Lower leg skin (tissue), 4 donors: ENCODE measurements around the gene OR6C70. TPM values are rescaled to one million over a fixed set of nuclear protein-coding genes. Genes with fewer than 3 reads are reported as not detected.
"Not testable (repeated sequence)": the region's sequence is repeated elsewhere in the genome, so short reads cannot be mapped to it uniquely, and the experiment has no call there.

Experiments
- DNase-seq, 2 donors: peaks; one replicate each; pipeline ENCODE4 v3.0.0-alpha.2; 2019; ENCODE audit warnings: low spot score in 2 of 2
- H3K4me3 ChIP-seq: fragments of 200-600 bp; sonication (generic); 2 replicates; pipeline ENCODE4 v1.5.1; 2017; ENCODE audit warnings: mild to moderate bottlenecking, low read depth; ENCODE audit not compliant: poor library complexity, severe bottlenecking
- POLR2A ChIP-seq, 2 donors: fragments of 450-650 bp; IDR thresholded peaks; one replicate each; pipeline ENCODE4 v1.6.1; 2016 to 2017; ENCODE audit warnings: antibody characterized with exemption in 2 of 2, mild to moderate bottlenecking in 1 of 2, moderate library complexity in 1 of 2
- WGBS, 2 donors: methylation state at CpG; one replicate each; pipeline ENCODE4 v1.1.5; 2018; 5-methylcytosine and 5-hydroxymethylcytosine counted together
- intact Hi-C: fragments of 100-400 bp; cut with DNase I; formaldehyde crosslinking; loops from one replicate; pipeline ENCODE4 v1.15.0; 2023; ENCODE audit warnings: low total_unique reads
- total RNA-seq, 4 donors: library from RNA; depleted of rRNA; stranded (reverse); fragments of >200 nt; gene quantifications; one replicate each; pipeline ENCODE4 v1.1.0, GENCODE V29; 2016
- TF ChIP-seq, protein P1 (sequence below), 3 donors: fragments of 450-650 bp; IDR thresholded peaks; one replicate each; pipeline ENCODE4 v1.5.1; 2016; ENCODE audit warnings: antibody characterized with exemption in 3 of 3, mild to moderate bottlenecking in 3 of 3, moderate library complexity in 2 of 3

The OR6C70 gene
- total RNA-seq, 4 donors from 2014 or later, result not detected

DNA sequence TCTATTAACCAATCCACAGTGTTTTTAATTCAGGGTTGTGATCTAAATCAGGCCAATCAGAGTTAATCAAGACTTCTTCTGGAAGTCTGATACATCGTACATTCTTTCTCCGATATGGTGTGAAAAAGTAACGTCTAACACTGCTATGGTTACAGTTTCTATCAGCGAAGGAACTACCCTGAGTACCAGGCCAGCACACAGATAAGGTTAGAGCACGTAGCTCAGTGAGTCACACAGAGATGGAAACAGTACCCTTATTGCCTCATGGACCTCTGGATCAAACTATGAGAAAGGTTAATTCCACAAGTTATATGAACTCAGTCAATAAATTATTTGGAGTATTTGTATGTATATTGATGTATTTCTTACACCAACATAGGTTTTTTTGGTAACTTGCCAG is 25.6 kb upstream of the OR6C70 start:
- H3K4me3 ChIP-seq, result no peak overlapping the region
- intact Hi-C loops, result no loop called here
- 80% methylated on average over 5 of the region's 5 CpGs for whole genome bisulfite sequencing, 2 donors
- DNase-seq, result no peak
- TF ChIP-seq POLR2A (IDR thresholded peaks at IDR 0.05), result no peak
- TF ChIP-seq, protein P1, sequence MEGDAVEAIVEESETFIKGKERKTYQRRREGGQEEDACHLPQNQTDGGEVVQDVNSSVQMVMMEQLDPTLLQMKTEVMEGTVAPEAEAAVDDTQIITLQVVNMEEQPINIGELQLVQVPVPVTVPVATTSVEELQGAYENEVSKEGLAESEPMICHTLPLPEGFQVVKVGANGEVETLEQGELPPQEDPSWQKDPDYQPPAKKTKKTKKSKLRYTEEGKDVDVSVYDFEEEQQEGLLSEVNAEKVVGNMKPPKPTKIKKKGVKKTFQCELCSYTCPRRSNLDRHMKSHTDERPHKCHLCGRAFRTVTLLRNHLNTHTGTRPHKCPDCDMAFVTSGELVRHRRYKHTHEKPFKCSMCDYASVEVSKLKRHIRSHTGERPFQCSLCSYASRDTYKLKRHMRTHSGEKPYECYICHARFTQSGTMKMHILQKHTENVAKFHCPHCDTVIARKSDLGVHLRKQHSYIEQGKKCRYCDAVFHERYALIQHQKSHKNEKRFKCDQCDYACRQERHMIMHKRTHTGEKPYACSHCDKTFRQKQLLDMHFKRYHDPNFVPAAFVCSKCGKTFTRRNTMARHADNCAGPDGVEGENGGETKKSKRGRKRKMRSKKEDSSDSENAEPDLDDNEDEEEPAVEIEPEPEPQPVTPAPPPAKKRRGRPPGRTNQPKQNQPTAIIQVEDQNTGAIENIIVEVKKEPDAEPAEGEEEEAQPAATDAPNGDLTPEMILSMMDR (IDR thresholded peaks at IDR 0.05), result no peak

GRCh38 chr12:55492078-55492477 is 22.1 kb upstream of the OR6C70 start, which contains the start of gene OR6C68:
TSS of gene OR6C68 (plus strand) at chr12:55492378. CDS start at chr12:55492378, 0 bp downstream.
- H3K4me3 ChIP-seq, result no peak within 1 kb of the TSS
- TF ChIP-seq POLR2A (IDR thresholded peaks at IDR 0.05), result no peak
- TF ChIP-seq, protein P1 (IDR thresholded peaks at IDR 0.05), result no peak
- intact Hi-C loops, result no loop called here
- no peak for DNase-seq
- WGBS, 2 donors, result 58 to 62% methylated on average over 2 of the region's 2 CpGs

GRCh38 chr12:55484284-55484683 is 14.3 kb upstream of the OR6C70 start:
- DNase-seq, intact Hi-C loops, H3K4me3 ChIP-seq: not testable (repeated sequence)
- 62 to 85% methylated on average over 7 of the region's 13 CpGs for WGBS, 2 donors

GRCh38 chr12:55479136-55479535 is 9.2 kb upstream of the OR6C70 start:
- H3K4me3 ChIP-seq, intact Hi-C loops, DNase-seq: not testable (repeated sequence)
- WGBS, 2 donors, result 96 to 99% methylated on average over 16 to 18 of the region's 29 CpGs

DNA sequence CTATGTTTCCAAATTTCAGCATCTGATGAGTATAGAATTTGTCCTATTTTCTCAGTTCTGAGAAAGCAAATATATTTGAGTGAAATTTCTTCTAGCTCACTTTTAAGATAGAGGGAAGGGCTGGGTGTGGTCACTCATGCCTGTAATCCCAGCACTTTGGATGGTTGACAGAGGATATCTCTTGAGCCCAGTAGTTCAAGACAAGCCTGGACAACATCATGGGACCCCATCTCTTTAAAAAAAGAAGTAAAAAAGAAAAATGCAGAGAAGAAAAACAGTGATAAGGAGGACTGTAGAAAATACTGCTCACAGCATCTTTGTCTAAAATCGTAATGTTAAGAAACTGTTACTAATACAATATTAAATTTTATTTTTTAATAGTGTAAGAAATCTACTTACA is 2.3 kb upstream of the OR6C70 start:
- no peak overlapping the region for H3K4me3 ChIP-seq
- intact Hi-C loops, result no loop called here
- TF ChIP-seq POLR2A (IDR thresholded peaks at IDR 0.05), result no peak
- TF ChIP-seq, protein P1 (IDR thresholded peaks at IDR 0.05), result no peak
- WGBS, 2 donors, result 89 to 90% methylated on average over 1 of the region's 1 CpG
- no peak for DNase-seq

DNA sequence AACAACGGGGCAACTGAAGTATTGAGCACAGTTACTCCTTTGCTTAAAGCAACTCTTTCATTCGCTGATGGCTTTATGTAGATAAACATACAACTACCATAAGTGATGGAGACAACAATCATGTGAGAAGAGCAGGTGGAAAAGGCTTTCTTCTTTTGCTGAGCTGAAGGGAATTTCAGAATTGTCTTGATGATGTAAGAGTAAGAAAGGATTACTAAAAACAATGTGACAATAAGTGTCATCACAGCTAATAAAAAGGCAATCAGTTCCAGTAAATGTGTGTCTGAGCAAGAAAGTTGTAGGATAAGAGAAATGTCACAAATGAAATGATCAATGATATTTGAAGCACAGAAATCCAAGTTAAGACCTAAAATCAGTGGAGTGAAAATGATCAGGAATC is 647 bp downstream of the OR6C70 start:
- no peak for DNase-seq
- intact Hi-C loops, result no loop called here
- TF ChIP-seq POLR2A (IDR thresholded peaks at IDR 0.05), result no peak
- H3K4me3 ChIP-seq, result no peak overlapping the region
- 71 to 72% methylated on average over 2 of the region's 2 CpGs for WGBS, 2 donors

DNA sequence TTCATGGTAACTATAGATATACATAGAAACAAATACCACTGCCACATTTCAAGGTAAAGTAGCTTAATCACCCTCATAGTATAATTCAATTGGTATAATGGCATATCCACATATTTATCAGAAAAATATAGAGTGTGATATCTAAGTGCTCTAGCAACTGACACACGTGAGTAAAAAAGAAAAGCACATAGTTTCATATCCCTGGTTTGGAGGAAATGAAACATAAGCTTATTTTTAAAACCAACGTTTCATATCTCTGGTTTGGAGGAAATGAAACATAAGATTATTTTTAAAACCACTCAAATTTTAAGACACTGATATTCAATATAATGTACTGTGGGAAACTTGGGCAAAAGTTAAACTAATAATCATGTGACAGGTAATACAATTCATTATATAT is 2.1 kb downstream of the OR6C70 start:
- H3K4me3 ChIP-seq, result no peak overlapping the region
- WGBS, 2 donors, result 37 to 43% methylated on average over 2 of the region's 2 CpGs
- intact Hi-C loops, result no loop called here
- TF ChIP-seq, protein P1 (IDR thresholded peaks at IDR 0.05), result no peak
- TF ChIP-seq POLR2A (IDR thresholded peaks at IDR 0.05), result no peak
- no peak for DNase-seq

DNA sequence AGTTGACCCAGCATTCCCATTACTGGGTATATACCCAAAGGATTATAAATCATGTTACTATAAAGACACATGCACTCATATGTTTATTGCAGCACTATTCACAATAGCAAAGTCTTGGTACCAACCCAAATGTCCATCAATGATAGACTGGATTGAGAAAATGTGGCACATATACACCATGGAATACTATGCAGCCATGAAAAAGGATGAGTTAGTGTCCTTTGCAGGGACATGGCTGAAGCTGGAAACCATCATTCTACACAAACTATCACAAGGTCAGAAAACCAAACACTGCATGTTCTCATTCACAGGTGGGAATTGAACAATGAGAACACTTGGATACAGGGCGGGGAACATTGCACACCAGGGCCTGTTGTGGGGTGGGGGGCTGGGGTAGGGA is 5.0 kb downstream of the OR6C70 start:
- intact Hi-C loops, DNase-seq, H3K4me3 ChIP-seq: not testable (repeated sequence)
- 92 to 95% methylated on average over 1 of the region's 1 CpG for WGBS, 2 donors
